ENCODE results near the gene PTPRCAP. TPM values are rescaled to one million over a fixed set of nuclear protein-coding genes. Genes with fewer than 3 reads are reported as not detected.
A peak's percentile ranks its signal among the peaks of the same experiment; 100 is the strongest.

The PTPRCAP gene
- total and polyA plus RNA-seq, 9 of the 15 experiments (the other 6 are each of a cell fraction or from before 2014, with no cell fraction given), result 0.22 to 2.0 (median 1.1) TPM; not detected in 4

DNA sequence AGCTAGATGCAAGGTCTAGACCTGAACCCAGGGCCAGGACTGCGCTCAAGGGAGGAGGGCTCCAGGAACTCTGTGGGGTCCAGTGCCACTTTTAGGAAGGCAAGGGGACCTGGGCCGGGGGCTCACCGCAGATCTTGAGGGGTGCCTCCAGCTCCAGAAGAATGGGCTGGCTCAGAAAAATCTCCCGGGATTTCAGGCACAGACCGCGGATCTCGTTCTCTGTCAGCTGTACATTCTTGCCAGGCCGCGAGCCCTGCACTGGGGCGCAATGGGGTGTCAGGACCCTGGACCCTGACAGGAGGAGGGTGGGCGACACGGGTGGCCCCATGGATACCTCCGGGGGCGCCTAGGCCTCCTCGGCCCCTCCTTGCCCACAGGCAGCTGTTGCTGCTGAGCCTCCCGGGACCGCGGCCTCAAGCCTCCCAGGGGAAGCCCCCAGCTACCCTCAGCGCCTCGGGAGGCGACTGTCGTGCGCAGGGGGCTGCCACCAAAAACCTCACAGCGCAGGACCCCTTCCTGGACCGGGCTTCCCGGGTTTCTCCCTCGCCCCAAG lies 36.5 kb downstream of the PTPRCAP start (continued):
- TF ChIP-seq, protein P1, sequence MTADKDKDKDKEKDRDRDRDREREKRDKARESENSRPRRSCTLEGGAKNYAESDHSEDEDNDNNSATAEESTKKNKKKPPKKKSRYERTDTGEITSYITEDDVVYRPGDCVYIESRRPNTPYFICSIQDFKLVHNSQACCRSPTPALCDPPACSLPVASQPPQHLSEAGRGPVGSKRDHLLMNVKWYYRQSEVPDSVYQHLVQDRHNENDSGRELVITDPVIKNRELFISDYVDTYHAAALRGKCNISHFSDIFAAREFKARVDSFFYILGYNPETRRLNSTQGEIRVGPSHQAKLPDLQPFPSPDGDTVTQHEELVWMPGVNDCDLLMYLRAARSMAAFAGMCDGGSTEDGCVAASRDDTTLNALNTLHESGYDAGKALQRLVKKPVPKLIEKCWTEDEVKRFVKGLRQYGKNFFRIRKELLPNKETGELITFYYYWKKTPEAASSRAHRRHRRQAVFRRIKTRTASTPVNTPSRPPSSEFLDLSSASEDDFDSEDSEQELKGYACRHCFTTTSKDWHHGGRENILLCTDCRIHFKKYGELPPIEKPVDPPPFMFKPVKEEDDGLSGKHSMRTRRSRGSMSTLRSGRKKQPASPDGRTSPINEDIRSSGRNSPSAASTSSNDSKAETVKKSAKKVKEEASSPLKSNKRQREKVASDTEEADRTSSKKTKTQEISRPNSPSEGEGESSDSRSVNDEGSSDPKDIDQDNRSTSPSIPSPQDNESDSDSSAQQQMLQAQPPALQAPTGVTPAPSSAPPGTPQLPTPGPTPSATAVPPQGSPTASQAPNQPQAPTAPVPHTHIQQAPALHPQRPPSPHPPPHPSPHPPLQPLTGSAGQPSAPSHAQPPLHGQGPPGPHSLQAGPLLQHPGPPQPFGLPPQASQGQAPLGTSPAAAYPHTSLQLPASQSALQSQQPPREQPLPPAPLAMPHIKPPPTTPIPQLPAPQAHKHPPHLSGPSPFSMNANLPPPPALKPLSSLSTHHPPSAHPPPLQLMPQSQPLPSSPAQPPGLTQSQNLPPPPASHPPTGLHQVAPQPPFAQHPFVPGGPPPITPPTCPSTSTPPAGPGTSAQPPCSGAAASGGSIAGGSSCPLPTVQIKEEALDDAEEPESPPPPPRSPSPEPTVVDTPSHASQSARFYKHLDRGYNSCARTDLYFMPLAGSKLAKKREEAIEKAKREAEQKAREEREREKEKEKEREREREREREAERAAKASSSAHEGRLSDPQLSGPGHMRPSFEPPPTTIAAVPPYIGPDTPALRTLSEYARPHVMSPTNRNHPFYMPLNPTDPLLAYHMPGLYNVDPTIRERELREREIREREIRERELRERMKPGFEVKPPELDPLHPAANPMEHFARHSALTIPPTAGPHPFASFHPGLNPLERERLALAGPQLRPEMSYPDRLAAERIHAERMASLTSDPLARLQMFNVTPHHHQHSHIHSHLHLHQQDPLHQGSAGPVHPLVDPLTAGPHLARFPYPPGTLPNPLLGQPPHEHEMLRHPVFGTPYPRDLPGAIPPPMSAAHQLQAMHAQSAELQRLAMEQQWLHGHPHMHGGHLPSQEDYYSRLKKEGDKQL (CRISPR knock-in tag; IDR thresholded peaks at IDR 0.05; ENCODE audit: borderline replicate concordance), result no peak
- no peak for TF ChIP-seq KAT8 (IDR thresholded peaks at IDR 0.05; ENCODE audit: low read depth)

DNA sequence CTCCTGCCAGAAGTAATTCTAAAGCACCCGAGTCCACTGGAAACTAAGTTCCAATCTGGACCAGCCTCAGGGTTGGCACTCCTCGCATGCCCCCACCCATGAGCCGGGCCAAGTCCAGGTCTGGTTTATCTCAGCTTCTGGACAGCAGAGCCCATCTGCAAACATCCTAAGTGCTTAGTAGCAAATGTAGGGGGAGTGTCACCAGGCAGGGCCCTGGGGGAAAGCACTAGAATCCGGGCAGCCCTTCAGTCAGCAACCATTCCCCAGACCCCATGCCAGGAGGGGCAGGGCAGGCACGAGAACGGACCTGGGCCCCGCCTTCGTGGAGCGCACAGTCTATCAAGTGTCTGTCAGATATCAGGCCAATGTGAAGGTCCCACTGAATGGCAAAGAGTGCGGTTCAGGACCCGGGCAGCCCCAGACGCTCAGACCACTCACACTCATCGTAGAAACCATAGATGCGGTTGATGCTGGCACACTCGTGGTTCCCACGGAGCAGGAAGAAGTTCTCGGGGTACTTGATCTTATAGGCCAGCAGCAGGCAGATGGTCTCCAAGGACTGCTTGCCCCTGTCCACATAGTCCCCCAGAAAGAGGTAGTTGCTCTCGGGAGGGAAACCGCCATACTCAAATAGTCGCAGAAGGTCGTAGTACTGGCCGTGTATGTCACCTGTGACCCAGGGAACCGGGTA lies 37.1 kb downstream of the PTPRCAP start:
- peak overlapping the region; percentile 84 for H3K4me2 ChIP-seq (ENCODE audit: insufficient read depth, low read length)
- H3K36me3 ChIP-seq (ENCODE audit: control insufficient read depth, insufficient read depth, low read length), result peaks cover 52% of the 10 kb centered on the region
- H3K9ac ChIP-seq (ENCODE audit: insufficient read depth in 1 of 2, low read depth in 2 of 2, low read length in 2 of 2), result peak overlapping the region; percentile 95 to 96
- no peaks in the 10 kb centered on the region for H3K27me3 ChIP-seq (ENCODE audit: control insufficient read depth in 2 of 2, insufficient read depth in 2 of 2, low read length in 2 of 2)
- H3K79me2 ChIP-seq (ENCODE audit: control insufficient read depth, insufficient read depth, low read length), result peaks cover 23% of the 10 kb centered on the region
- H3K9me3 ChIP-seq (replicated peaks; ENCODE audit: control insufficient read depth, insufficient read depth, low read depth, low read length), result no peaks in the 10 kb centered on the region
- FAIRE-seq (no peak), DNase-seq (ENCODE audit: extremely low read depth in 1 of 4, low spot score in 3 of 4) (peak in 1 of 4 experiments; percentile 6), ATAC-seq (no peak)
- peak overlapping the region; percentile 95 for H3K27ac ChIP-seq (ENCODE audit: extremely low read depth, low read depth, low read length)
- H4K20me1 ChIP-seq (replicated peaks; ENCODE audit: control insufficient read depth, insufficient read depth, low read length), result 0 out of 2 replicates have a peak, but pooled peaks cover 4% of the 10 kb centered on the region
- no peak overlapping the region for H2AFZ ChIP-seq (ENCODE audit: low read depth, low read length)
- ChIA-PET CTCF (ENCODE audit: low intra/inter-chr PET ratio) (interaction anchor here (1.2 kb wide), 1 partner anchor 106 kb away, joined by 4 read pairs; no protein-coding TSS in a partner anchor), POLR2A (interaction anchor here (1.0 to 2.2 kb wide), 7 partner anchors 8 to 184 kb away, joined by 4 to 19 read pairs (median 7); partner anchors contain the start of genes CDK2AP2, GSTP1 and RAD9A)
- H3K9me1 ChIP-seq (ENCODE audit: control insufficient read depth, insufficient read depth, low read length), result no peaks in the 10 kb centered on the region
- 51% methylated on average over 22 of the region's 23 CpGs for WGBS (ENCODE audit: insufficient coverage, low coverage, missing lambda C conversion rate)
- H3K4me3 ChIP-seq, result peak overlapping the region; percentile 91
- in situ Hi-C loops (cut with MboI), result no loop called here
- H3K4me1 ChIP-seq (replicated peaks in 1 of 2; ENCODE audit: control insufficient read depth in 2 of 2, insufficient read depth in 2 of 2, low read length in 2 of 2), result peaks cover 26 to 92% of the 10 kb centered on the region in 2 experiments
- no TSS peak for BruUV-seq (replicated peaks)
- intact Hi-C loops (cut with micrococcal nuclease), result loop anchor here (2.0 to 5.0 kb wide), 3 partner anchors 82 to 182 kb away; partner anchors contain the start of genes AIP and GSTP1
- TF ChIP-seq NFIC (IDR thresholded peaks at IDR 0.05) (no peak), ETV1 (tag; conservative IDR thresholded peaks at IDR 0.05; ENCODE audit: low read depth) (no peak), FOXK1 (CRISPR knock-in tag; IDR thresholded peaks at IDR 0.05; ENCODE audit: borderline replicate concordance) (0 out of 2 replicates have a peak, but pooled peaks have one; percentile 6), ZNF431 (CRISPR knock-in tag; IDR thresholded peaks at IDR 0.05) (0 out of 2 replicates have a peak, but pooled peaks have one; percentile 24), SMARCA5 (IDR thresholded peaks at IDR 0.05) (no peak), POLR2G (IDR thresholded peaks at IDR 0.05; ENCODE audit: low read depth, low read length) (peak; percentile 38; the same call in 1 of the 2 replicates), NELFE (IDR thresholded peaks at IDR 0.05; ENCODE audit: insufficient read depth, insufficient read length) (no peak), GABPB2 (CRISPR knock-in tag; conservative IDR thresholded peaks at IDR 0.05) (no peak)
- TF ChIP-seq, protein P2, sequence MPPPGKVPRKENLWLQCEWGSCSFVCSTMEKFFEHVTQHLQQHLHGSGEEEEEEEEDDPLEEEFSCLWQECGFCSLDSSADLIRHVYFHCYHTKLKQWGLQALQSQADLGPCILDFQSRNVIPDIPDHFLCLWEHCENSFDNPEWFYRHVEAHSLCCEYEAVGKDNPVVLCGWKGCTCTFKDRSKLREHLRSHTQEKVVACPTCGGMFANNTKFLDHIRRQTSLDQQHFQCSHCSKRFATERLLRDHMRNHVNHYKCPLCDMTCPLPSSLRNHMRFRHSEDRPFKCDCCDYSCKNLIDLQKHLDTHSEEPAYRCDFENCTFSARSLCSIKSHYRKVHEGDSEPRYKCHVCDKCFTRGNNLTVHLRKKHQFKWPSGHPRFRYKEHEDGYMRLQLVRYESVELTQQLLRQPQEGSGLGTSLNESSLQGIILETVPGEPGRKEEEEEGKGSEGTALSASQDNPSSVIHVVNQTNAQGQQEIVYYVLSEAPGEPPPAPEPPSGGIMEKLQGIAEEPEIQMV (tag; conservative IDR thresholded peaks at IDR 0.05; ENCODE audit: low read depth), result no peak
